Neural cell (in vitro differentiated cells): ENCODE data around the gene NAA50.

Experiments used
- EP300 ChIP-seq: fragments of 450-650 bp; conservative IDR thresholded peaks from 2 replicates; pipeline ENCODE4 v1.6.1; 2014; ENCODE audit warnings: antibody characterized with exemption, mild to moderate bottlenecking, moderate library complexity; ENCODE audit not compliant: poor library complexity, severe bottlenecking
- RAD21 ChIP-seq: fragments of 450-650 bp; conservative IDR thresholded peaks from 2 replicates; pipeline ENCODE4 v1.6.1; 2014; ENCODE audit warnings: antibody characterized with exemption, mild to moderate bottlenecking, moderate library complexity
- SMC3 ChIP-seq: fragments of 450-650 bp; conservative IDR thresholded peaks from 2 replicates; pipeline ENCODE4 v1.6.1; 2014; ENCODE audit warnings: antibody characterized with exemption, mild to moderate bottlenecking, moderate library complexity; ENCODE audit not compliant: poor library complexity
- TAF1 ChIP-seq: IDR thresholded peaks from 2 replicates; pipeline ENCODE4 v1.6.1; 2012; ENCODE audit warnings: low read depth
- TF ChIP-seq, protein P1 (sequence below): fragments of 450-650 bp; IDR thresholded peaks from 2 replicates; pipeline ENCODE4 v1.5.1; 2014; ENCODE audit warnings: antibody characterized with exemption, mild to moderate bottlenecking, moderate library complexity; ENCODE audit not compliant: poor library complexity, severe bottlenecking
- TF ChIP-seq, protein P2 (sequence below): IDR thresholded peaks from 2 replicates; pipeline ENCODE4 v1.6.1; 2012; ENCODE audit warnings: borderline replicate concordance

DNA sequence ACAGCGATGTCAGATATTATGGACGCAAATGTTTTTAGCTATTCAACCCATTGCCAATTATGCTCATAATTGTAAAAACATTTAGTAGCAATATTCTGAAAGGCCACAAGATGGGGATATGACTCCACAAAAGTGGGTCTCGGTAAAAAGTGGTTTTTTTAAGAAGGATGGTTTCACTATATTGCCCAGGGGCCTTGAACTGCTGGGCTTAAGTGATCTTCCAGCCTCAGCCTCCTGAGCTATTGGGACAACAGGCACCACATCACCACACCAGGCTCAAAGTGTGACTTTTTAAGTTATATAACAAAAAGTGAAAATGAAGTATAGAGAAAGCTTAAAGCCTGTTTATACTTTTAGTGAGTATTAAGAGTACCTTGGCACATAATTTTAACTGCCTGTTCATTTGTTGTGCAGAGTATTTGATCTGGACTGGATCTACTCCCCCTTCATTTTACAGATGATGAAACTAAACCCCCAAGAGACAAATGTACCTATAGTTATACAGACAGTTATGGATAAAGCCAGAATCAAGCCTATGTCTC, 9.4 kb downstream of the NAA50 start:
- TF ChIP-seq, protein P1, sequence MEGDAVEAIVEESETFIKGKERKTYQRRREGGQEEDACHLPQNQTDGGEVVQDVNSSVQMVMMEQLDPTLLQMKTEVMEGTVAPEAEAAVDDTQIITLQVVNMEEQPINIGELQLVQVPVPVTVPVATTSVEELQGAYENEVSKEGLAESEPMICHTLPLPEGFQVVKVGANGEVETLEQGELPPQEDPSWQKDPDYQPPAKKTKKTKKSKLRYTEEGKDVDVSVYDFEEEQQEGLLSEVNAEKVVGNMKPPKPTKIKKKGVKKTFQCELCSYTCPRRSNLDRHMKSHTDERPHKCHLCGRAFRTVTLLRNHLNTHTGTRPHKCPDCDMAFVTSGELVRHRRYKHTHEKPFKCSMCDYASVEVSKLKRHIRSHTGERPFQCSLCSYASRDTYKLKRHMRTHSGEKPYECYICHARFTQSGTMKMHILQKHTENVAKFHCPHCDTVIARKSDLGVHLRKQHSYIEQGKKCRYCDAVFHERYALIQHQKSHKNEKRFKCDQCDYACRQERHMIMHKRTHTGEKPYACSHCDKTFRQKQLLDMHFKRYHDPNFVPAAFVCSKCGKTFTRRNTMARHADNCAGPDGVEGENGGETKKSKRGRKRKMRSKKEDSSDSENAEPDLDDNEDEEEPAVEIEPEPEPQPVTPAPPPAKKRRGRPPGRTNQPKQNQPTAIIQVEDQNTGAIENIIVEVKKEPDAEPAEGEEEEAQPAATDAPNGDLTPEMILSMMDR: peak; percentile 75
- TF ChIP-seq SMC3 (peak; percentile 83), EP300 (no peak), RAD21 (peak; percentile 83), TAF1 (no peak)
- TF ChIP-seq, protein P2, sequence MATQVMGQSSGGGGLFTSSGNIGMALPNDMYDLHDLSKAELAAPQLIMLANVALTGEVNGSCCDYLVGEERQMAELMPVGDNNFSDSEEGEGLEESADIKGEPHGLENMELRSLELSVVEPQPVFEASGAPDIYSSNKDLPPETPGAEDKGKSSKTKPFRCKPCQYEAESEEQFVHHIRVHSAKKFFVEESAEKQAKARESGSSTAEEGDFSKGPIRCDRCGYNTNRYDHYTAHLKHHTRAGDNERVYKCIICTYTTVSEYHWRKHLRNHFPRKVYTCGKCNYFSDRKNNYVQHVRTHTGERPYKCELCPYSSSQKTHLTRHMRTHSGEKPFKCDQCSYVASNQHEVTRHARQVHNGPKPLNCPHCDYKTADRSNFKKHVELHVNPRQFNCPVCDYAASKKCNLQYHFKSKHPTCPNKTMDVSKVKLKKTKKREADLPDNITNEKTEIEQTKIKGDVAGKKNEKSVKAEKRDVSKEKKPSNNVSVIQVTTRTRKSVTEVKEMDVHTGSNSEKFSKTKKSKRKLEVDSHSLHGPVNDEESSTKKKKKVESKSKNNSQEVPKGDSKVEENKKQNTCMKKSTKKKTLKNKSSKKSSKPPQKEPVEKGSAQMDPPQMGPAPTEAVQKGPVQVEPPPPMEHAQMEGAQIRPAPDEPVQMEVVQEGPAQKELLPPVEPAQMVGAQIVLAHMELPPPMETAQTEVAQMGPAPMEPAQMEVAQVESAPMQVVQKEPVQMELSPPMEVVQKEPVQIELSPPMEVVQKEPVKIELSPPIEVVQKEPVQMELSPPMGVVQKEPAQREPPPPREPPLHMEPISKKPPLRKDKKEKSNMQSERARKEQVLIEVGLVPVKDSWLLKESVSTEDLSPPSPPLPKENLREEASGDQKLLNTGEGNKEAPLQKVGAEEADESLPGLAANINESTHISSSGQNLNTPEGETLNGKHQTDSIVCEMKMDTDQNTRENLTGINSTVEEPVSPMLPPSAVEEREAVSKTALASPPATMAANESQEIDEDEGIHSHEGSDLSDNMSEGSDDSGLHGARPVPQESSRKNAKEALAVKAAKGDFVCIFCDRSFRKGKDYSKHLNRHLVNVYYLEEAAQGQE: no peak
